GM13977 (cell line): ENCODE measurements around the gene PRKCA.

Source experiments
- DNase-seq: peaks from one replicate; pipeline ENCODE4 v3.0.0; 2012; ENCODE audit warnings: low spot score
- CTCF ChIP-seq: IDR thresholded peaks from 2 replicates; pipeline ENCODE4 v1.5.1; 2012; ENCODE audit warnings: mild to moderate bottlenecking, control low read depth; ENCODE audit not compliant: insufficient read depth; ENCODE audit errors: extremely low read depth, missing control alignments
- in situ Hi-C: fragments of 300-500 bp; cut with MboI; formaldehyde crosslinking; loops from one replicate; pipeline ENCODE4 v1.12.0; 2022; ENCODE audit warnings: low sequenced_read_pairs, low pct_unique_long_range_greater_than_20kb, mixed read lengths, inconsistent platforms; ENCODE audit not compliant: unreplicated experiment

The PRKCA gene

GRCh38 chr17:66839616-66840015, 537.2 kb downstream of the PRKCA start:
- no peak for TF ChIP-seq CTCF
- DNase-seq, result no peak
- in situ Hi-C loops, result no loop called here

GRCh38 chr17:66840061-66840460, 537.6 kb downstream of the PRKCA start:
- DNase-seq, result no peak

GRCh38 chr17:66841328-66841727, 538.9 kb downstream of the PRKCA start:
- in situ Hi-C loops, result no loop called here
- no peak for DNase-seq
- TF ChIP-seq CTCF, result no peak

More at GRCh38 chr17:66840061-66840460, 537.6 kb downstream of the PRKCA start:
- in situ Hi-C loops, result no loop called here
- TF ChIP-seq CTCF, result no peak

- in situ Hi-C loops, result no loop called here
- no peak for TF ChIP-seq CTCF
- DNase-seq, result no peak
These were observed 539.3 kb downstream of the PRKCA start for GRCh38 chr17:66841744-66842143.

GRCh38 chr17:66842505-66842904, 540.1 kb downstream of the PRKCA start:
- no peak for DNase-seq
- no peak for TF ChIP-seq CTCF
- in situ Hi-C loops, result no loop called here

- in situ Hi-C loops, result no loop called here
- TF ChIP-seq CTCF, result no peak
- no peak for DNase-seq
These were observed 540.5 kb downstream of the PRKCA start for GRCh38 chr17:66842959-66843358.

GRCh38 chr17:66843627-66844026, 541.2 kb downstream of the PRKCA start:
- in situ Hi-C loops, result no loop called here
- no peak for DNase-seq

More at GRCh38 chr17:66843627-66844026, 541.2 kb downstream of the PRKCA start:
- no peak for TF ChIP-seq CTCF
